HG02571 (cell line): ENCODE measurements around the gene ANAPC15.
A peak's percentile ranks its signal among the peaks of the same experiment; 100 is the strongest.

Experiments
- ATAC-seq: cut with Tn5 transposase; IDR thresholded peaks from one replicate; pipeline ENCODE4 v1.9.1; 2021; ENCODE audit warnings: mild to moderate bottlenecking, moderate library complexity; ENCODE audit not compliant: unreplicated experiment

ANAPC15 gene

DNA sequence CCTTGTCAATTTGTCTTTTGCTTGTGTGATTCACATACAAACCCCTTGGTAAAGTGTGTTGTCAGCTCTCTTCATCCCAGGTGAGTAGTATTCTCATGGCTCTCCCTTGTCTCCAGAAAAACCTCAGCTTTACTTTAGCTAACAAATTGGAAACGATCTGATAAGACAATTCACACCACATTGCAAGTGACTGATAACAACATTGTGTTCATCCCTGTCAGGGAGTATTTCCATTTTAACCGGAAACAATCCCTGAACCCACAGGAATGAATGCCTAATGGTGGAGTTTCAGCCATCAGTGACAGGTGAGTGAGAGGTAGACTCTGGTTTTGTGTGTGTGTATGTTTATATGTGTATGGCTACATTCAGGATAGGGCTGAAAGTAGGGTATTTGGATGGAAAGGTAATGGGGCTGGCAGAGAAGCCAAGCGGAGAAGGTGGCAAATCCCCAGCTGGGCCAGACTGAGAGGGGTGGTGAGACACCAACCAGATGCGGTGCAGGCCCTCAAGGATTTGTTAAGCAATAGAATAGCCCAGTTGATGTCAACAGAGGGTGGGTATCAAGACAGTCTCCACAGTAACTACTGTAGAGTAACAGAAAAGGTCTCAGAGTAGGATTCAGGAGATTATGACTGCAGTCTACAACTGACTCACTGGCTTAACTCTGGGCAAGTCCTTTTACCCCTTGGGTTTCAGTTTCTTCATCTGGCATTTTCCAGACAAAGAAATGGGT, 24.3 kb downstream of the ANAPC15 start:
- ATAC-seq: no peak

DNA sequence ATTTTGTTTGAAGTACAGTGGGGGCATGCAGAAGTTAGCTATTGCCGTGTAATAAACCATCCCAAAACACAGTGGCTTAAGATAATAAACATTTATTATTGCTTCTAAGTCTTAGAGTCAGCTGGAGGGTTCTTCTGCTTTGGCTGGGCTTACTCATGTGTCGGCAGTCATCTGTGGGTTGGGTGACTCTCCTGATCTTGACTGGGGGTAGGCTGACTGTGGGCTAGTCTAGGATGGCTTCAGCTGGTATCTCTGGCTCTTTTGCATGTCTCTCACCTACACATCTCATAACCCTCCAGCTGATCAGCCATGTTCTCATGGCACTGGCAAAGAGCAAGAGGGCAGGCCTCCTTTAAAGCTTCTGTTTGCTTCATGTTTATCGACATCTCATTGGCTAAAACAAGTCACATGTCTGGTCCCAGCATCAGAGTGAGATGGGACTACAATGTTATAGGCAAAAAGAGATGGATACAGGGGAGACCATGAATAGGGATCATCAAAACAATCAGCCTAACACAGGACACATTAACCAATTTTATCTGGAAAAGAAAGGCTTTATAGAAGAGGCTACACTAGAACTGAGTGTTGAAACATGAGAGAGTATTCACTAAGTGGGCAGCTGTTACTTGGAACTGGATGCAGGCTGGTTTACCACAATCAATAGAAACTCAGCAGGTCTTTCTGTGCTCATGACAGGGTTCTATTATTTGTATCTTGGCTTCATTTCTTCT, 26.7 kb downstream of the ANAPC15 start:
- ATAC-seq: no peak

DNA sequence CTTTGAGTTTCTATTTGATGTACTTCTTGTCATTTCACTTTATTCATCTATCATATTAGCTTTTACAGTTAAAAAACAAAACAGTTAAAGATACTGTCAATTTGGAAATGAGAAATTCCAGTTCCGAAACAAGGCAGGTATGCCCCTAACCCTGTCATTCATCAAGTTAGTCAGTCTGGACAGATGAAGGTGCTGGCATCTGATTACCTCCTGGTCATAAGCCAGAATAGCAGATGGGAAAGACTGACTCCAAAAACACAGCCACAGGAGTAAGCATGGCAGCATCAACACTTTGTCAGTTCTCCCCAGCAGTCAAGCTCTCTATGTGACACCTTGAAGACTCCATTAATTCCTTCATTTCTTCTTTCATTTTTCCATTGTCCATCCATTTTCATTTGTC, 27.5 kb downstream of the ANAPC15 start:
- ATAC-seq: no peak

DNA sequence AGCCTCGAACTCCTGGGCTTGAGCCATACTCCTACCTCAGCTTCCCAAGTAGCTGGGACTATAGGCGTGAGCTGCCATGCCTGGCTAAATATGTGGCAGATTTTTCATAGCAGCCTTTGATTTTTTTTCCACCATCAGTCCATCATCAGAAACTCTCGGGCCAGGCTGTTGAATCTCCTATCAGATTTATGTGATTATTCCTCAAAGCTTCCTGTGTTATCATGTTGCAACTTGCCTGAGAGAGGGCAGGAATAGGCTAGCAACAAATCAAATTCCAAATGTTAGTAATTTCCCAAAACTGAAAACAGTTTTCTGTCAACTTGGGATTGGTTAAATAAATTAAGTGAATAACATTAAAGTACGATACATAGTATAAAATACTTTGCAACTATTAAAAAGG, 28.4 kb downstream of the ANAPC15 start:
- no peak for ATAC-seq

DNA sequence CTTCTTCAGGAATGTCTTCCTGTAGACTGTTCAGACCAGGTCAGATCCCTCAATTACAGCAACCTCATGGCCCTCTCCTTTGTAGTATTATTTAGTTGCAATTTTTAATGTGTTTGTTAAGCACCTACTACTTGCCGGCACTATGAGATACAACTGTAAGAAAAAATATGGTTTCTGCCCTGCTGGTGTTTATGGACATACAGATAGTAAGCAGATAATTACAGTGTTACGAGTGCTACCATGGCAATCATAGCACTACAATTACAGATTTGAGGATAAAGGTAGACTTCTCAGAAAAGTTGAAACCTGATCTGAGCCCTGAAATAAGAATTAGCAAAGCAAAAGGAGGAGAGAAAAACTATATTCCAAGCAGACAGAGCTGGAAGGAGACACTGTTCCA, 29.1 kb downstream of the ANAPC15 start:
- ATAC-seq: no peak

DNA sequence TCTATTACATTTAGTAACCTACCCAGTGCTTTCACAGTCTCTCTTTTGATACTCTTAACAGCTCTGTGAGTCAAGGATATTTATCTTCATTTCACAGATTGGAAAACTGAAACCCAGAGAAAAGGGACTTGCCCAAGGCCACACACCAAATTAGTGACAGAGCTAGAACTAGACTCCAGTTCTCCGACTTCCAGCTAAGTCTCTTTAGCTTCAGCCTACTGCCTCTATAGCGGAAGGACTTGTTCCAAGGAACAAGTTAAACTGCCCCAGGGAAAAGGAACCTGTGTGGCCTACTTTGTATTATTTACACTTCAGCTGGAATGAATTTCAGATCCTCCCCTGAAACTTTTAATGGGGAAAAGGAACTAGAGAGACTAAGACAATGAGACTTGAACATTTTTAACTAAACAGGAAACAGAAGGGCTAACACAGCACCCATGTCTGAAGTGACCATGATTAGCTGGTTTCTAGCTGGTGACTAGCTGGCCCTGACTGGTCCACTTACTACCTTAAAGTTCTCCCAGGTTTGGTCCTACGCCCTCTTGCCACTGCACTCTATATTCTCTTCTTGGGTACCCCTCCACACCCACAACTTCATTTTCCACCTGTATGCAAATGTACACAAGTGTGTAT, 30.6 kb downstream of the ANAPC15 start:
- ATAC-seq: no peak

DNA sequence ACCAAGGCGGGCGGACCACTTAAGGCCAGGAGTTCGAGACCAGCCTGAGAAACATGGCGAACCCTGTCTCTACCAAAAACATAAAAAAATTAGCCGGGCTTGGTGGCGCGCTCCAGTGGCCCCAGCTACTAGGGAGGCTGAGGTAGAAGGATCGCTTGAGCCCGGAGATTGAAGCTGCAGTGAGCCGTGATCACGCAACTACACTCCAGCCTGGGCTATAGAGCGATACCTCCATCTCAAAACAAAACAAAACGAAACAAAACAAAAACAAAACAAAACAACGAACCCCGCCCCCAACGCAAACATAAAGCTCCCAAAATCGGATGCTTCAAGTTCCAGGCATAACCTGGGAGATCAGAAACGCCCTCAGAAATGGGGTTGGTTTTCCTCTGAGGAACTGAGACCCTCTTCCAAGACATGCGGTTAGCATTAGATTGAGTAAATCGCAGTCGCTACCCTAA, 31.3 kb downstream of the ANAPC15 start:
- ATAC-seq: no peak

DNA sequence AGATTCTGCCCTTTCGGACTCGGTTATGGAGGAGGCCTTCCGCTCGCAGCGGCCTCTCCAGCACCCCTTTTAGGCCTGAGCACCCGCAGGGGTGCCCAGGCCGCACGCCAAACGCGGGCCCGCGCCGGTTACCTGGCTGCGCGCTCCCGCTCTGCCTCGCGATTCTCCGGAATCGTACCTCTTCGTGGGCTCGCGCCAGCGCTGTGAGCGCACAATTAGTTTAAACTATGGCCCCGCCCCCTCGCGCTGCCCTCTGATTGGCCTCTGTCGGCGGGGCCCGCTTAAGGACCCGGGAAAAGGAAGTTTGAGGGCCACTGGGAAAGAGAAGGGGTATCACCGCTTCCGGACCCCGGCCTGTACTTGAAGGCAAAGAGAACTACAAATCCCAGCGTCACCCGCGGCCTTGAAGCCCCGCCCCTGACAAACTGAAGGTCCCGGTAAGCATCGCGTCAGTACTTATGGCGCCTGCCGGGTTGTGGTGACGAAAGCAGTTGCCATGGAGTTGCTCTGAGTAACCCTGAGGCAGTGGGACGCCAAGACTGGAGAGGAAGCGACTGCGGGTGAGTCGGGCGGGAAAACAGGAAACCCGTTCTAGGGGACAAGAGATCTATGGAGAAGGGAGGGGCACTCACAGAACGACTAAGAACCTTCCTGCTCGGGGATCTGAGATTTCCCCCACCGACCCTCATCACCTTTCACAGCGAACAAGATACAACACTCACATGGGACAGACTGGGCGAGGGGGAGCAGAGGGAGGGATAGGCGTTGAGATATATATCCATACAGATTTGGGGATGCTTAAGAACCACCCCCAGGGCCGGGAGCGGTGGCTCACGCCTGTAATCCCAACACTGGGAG, 31.9 kb downstream of the ANAPC15 start, which contains the start of the genes LRRC51 and NUMA1:
LRRC51 (plus strand) TSS at position 525 of the 858 bp plus-strand sequence. CDS start 8,234 bp downstream, outside the sequence.
NUMA1 (minus strand) TSS at position 217 of the 858 bp plus-strand sequence. CDS start 44,599 bp downstream, outside the sequence.
- peak; percentile 91 for ATAC-seq

DNA sequence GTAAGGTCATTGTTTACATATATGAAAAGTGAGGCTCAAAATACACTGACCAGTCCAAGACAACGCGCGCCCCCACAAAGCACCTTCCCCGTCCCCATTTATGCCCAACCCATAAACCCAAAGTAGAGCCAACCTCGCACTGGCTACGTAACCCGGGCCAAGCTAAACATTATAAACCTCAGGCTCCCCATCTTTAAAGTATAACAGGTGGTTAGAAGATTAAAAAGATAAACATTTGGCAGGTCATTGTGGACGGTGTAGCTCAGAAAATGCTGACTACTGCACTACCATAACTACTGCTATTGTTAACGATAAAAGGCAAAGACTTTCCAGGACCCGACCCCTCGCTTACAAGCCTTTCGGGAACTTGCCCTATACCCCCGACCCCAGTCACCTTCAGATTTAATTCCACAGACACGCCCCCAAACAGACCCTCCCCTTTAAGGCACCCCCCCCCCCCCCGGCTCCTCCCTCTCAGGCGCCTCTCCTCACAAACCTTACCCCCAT, 32.6 kb downstream of the ANAPC15 start:
- ATAC-seq: no peak

DNA sequence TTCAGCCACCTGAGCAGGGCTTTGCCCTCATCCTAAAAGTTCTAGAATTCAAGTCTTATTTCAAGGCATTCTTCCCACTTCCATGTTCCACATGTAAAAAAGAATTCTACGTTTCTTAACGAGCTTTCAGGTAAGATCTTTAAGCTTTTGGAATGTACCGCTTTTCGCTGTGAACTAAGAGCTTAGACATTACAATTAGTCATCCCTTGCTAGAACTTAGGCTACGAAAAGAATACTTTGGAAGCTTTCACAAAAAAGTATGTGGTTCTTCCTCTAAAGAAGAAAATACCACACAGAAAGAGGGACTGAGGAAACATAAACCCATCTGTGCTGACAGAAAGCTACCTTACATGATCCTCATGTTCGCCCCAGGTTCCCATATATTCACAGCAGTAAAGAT, 34.0 kb downstream of the ANAPC15 start:
- ATAC-seq: no peak

DNA sequence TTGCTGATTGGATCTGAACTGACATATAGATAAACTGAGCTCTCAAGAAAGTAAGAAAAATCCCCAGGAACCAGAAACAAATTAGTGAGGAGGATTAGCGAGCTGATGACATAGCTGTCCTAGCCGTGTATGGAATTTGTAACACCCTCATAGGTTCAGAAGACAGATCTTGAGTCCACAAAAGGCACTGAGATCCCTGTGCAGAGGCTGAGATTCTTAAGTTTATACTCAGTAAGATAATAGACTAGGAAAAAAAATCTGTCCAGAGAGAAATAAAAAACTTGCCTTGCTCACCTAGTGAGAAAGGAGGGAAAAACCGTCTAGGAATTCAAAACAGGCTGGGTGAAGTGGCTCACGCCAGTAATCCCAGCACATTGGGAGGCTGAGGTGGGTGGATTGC, 36.7 kb downstream of the ANAPC15 start:
- no peak for ATAC-seq

DNA sequence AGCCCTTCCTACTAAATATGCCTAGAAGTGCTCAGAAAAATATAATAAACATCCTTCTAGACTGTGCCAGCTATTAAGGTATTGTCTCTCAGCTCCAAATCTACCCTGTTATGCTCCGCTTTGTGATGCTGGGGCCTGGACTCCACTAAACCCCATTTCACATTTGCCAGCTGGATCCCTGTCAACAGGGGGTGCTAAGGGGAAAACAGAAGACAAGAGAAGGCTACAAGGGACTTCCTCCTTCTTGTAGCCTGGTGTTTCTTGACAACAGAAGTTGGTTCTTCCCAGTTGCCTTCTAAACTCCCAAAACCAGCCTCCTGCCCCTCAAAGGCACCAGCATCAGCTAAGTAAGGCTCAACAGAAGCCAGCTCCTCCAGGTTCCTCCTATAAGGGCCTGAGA, 37.4 kb downstream of the ANAPC15 start:
- ATAC-seq: no peak

DNA sequence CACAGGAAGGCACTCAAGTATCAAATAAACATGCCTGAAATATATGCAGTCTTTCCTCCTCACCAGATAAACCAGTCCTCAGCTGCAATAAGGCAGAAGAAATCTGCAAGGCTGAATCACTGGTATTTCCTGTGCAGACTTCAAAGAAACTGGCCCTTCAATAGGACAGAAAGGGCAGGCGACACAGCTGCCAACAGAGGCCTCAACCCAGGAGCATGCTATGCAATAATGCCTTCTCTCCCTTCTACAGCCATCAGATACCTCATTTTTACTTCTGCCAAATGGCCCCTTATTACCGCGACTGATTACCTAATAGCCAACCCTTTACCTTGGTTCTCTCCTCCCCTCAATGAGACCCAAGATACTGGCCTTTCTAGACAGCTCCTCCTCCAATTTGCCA, 40.1 kb downstream of the ANAPC15 start:
- ATAC-seq: no peak

DNA sequence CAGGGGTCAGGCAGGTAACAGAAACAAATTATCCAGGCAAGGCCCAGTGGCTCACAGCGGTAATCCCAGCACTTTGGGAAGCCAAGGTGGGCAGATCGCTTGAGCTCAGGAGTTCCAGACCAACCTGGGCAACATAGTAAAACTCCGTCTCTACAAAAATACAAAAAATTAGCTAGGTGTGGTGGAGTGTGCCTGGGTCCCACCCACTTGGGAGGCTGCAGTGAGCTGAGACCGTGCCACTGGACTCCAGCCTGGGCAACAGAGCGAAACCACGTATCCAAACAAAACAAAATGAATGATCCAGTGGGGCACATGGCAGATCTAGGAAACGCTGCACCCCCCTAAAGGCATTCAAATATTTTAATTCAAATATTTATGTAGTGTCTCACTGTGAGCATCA, 42.0 kb downstream of the ANAPC15 start:
- no peak for ATAC-seq

DNA sequence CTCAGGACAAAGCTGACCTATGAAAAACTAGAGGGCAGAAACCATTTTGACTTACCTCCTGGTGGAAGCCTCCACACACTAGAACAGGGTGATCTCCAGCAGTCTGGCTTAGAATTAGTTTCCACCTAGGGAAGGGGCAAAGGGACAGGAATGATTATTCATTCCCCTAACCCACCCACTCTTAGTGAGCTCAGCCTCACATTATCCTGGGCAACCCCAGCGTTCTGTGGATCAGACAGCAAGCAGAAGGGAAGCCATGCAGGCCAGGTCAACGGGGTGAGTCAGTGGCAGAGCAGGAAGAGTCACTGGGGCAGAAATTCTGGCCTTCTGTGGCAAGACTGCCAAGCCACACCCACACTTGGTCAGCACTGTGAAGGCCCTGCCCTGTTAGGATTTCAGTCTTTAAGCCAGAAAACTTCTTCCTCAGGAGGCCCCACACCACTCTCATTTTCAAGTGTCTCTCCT, 42.7 kb downstream of the ANAPC15 start:
- no peak for ATAC-seq

DNA sequence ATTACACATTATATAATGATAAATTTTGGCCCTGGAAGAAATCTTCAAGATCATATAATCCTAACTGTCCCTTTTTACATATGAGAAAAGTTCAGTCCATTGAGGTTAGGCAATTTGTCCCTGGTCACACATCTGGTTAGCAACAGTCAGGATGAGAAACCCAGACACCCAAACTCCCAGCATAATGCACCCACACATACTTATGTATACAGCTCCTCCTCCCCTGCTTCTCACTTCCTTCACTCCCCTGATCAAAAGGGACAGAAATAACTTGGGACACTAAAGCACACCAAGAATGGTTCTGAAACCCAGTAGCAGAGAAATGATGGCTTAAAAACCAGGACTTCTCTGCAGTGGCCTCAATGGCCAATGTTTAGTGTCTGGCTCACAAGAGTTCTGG, 43.3 kb downstream of the ANAPC15 start:
- ATAC-seq: no peak

DNA sequence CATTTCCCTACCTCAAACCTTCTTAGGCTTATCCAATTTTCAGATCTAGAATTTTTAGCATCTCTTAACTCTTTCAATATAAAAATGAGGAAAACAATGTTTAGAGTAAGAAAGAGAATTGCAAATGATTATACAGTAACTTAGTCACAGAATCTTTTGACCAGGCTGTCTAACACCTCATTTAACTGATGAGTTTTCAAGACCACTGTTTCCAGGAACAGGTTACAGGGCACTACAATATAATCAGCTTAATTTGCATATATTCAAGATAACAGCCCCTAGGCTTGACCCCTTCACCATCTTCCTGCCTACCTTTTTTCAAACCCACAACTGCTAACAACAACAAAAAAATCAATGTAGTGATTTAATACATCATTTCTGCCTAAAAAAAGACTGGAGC, 44.8 kb downstream of the ANAPC15 start:
- no peak for ATAC-seq

DNA sequence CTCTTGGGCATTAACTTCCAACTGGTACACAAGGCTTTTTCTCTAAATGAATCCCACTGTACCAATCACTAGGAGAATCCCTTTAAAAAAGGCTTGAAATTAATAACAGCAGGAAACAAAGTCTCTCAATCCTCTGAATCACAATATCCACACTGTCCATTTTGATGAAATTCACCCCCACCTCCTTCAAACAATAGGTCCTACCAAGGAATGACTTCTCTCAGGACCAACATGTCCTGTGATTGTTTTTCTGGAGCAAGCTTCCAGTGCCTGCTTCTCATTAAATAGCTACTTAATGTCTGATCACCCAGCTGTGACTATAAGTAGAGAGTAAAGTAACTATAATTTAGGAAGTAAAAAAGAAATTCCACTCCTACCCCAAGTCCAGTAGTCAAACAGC, 45.2 kb downstream of the ANAPC15 start:
- ATAC-seq: no peak

DNA sequence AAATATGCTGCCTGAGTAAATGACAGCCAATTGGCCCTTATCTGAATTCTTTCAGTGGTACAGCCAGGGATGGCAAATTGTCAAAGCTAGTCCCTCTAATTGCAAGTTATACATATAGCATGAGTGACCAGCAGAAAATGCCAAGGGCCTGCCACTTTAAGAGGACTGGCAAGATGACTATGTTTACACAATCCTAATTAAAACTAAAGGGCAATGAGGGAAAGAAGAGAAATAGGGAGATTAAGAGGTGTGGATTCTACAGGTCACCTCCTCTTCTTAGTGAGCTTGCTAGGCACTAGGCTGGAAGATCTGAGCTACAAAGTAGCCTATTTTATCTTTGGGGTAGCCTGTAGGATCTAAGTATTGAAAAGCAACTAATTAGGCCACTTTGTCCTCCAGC, 45.6 kb downstream of the ANAPC15 start:
- no peak for ATAC-seq

DNA sequence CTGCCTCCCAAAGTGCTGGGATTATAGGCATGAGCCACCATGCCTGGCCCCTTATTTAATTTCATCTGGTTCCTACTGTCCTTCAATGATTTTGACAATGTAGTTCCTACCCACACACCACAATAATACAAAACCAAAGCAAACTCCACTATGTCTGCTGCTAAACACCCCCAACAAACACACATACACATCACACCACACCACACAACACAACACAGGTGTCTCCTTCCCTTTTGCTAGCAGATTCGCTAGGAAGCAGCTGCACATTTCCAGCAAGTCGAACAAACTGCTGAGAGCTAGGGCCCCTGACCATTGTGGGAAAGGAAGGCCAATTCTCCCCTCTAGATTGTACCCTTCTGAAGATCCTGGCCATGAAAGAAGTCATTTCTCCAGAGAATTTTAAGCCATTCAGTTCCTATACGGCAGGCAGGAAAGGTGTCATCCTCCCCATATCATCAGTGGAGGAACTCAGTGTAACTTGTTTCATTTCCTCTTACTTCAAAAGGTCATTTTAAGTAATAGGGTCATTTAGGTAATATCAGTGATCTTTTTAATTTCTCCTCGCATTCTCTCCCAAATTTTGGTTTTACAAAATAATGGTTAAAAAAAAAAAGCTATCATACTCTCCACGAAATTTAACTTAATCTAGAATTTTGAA, 50.6 kb downstream of the ANAPC15 start:
- ATAC-seq: no peak
